PC-9 (cell line): Measurements from ENCODE around the gene CD68. TPM values are rescaled to one million over a fixed set of nuclear protein-coding genes. Genes with fewer than 3 reads are reported as not detected.
A peak's percentile ranks its signal among the peaks of the same experiment; 100 is the strongest.

ENCODE experiments used
- BruUV-seq: library from RNA; stranded (reverse); fragments of 400-500 nt; replicated peaks from 2 replicates; lab custom pipeline; 2021; lab: Mats Ljungman, UMichigan
- CTCF ChIA-PET: fragments of 300-600 bp; sonication (Branson Sonifier 250); formaldehyde crosslinking; loops from one replicate; lab custom pipeline; 2022; ENCODE audit warnings: antibody characterized with exemption; lab: Charles Lee
- POLR2A ChIA-PET: fragments of 300-600 bp; sonication (Branson Sonifier 250); formaldehyde crosslinking; loops from one replicate; lab custom pipeline; 2022; ENCODE audit warnings: antibody characterized with exemption; ENCODE audit not compliant: unreplicated experiment; lab: Charles Lee
- DNase-seq, 2 experiments: peaks; one replicate each; pipeline versions ENCODE4 v3.0.0 to v3.0.0-alpha.2; 2015 to 2022; ENCODE audit warnings: mixed read lengths in 1 of 2
- H2AFZ ChIP-seq: fragments of 200-600 bp; sonication (generic); 2 replicates; pipeline ENCODE4 v1.8.1; 2017; ENCODE audit warnings: antibody characterized with exemption
- H3F3A ChIP-seq: fragments of 200-600 bp; sonication (generic); 2 replicates; pipeline ENCODE4 v1.8.1; 2017; ENCODE audit warnings: antibody characterized with exemption, mild to moderate bottlenecking, low read depth; ENCODE audit not compliant: insufficient read depth
- H3K27ac ChIP-seq: fragments of 200-600 bp; sonication (generic); 2 replicates; pipeline ENCODE4 v1.6.1; 2016; ENCODE audit warnings: mixed run types
- H3K27me3 ChIP-seq: fragments of 200-600 bp; sonication (generic); 2 replicates; pipeline ENCODE4 v1.6.1; 2016; ENCODE audit warnings: low read depth, mixed run types; ENCODE audit not compliant: insufficient read depth
- H3K36me3 ChIP-seq: fragments of 200-600 bp; sonication (generic); 2 replicates; pipeline ENCODE4 v1.6.1; 2016; ENCODE audit warnings: low read depth, mixed run types
- H3K4me1 ChIP-seq: fragments of 200-600 bp; sonication (generic); replicated peaks from 2 replicates; pipeline ENCODE4 v1.6.1; 2016; ENCODE audit warnings: mixed run types; ENCODE audit not compliant: insufficient read depth
- H3K4me2 ChIP-seq: fragments of 200-600 bp; sonication (generic); 2 replicates; pipeline ENCODE4 v1.6.1; 2017; ENCODE audit warnings: mixed run types
- H3K4me3 ChIP-seq: fragments of 200-600 bp; sonication (generic); 2 replicates; pipeline ENCODE4 v1.6.1; 2016; ENCODE audit warnings: mixed run types
- H3K79me2 ChIP-seq: fragments of 200-600 bp; sonication (generic); 2 replicates; pipeline ENCODE4 v1.6.1; 2017; ENCODE audit warnings: low read depth, mixed run types
- H3K9me2 ChIP-seq: fragments of 200-600 bp; sonication (generic); 2 replicates; pipeline ENCODE4 v1.8.1; 2017; ENCODE audit warnings: mild to moderate bottlenecking; ENCODE audit not compliant: insufficient read depth
- H3K9me3 ChIP-seq: fragments of 200-600 bp; sonication (generic); 2 replicates; pipeline ENCODE4 v1.8.1; 2016; ENCODE audit warnings: low read depth; ENCODE audit not compliant: insufficient read depth
- H4K20me1 ChIP-seq: fragments of 200-600 bp; sonication (generic); 2 replicates; pipeline ENCODE4 v1.8.1; 2017; ENCODE audit not compliant: insufficient read depth
- EZH2 ChIP-seq: fragments of 200-600 bp; sonication (generic); IDR thresholded peaks from 2 replicates; pipeline ENCODE4 v1.8.0; 2017; ENCODE audit warnings: antibody characterized with exemption, low read depth
- intact Hi-C: fragments of 100-400 bp; cut with micrococcal nuclease; formaldehyde crosslinking; loops from one replicate; pipeline ENCODE4 v1.10.0; 2022; ENCODE audit not compliant: unreplicated experiment
- total RNA-seq: library from RNA; stranded (reverse); gene quantifications from 2 replicates; pipeline ENCODE4 v1.2.3, GENCODE V29; 2021
- TF ChIP-seq, protein P1 (sequence below): fragments of 200-600 bp; sonication (generic); conservative IDR thresholded peaks from 2 replicates; pipeline ENCODE4 v1.6.1; 2017; ENCODE audit warnings: mixed run types, antibody characterized with exemption, mild to moderate bottlenecking, moderate library complexity

CD68 gene
- total RNA-seq, 1 experiment from 2014 or later, result 37.0 TPM

DNA sequence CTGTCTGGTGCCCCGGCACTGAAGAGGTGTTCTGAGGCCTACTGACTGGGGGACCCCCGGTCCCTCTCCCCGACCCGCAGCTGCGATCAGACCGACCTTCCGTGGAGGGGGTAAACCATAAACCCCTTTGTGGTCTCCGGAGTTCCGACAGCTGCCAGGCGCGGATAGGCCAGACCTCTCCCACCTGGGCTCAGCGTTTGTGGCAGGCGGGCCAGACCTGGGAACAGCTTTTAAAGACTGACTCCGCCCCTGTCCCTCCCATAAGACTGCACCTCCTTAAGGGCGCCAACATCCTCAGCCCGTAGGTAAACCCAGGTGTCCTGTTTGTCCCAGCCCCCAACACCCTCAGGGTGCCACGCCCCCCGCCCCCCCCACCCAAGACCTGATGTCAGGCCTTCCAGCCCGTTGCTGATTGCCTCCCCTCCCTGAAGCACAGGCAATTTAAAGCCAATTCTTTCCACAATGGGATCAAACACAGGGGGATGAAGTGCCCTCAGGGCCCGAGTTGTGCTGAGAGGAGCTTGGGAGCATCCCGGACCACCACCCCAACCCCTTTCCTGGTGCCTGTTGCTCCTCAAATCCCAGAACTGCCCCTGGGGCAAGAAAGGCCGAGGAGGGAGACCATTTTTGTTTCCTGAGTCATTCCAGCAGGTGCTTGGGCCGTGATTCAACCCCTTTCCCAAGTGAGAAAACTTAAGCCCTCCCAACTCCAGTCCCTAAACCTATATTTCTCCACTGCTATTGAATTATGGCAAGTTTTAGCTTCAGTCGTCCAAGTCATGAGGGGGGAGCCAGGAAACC is 10.7 kb downstream of the CD68 start, which contains the start of gene SOX15:
SOX15 (minus strand) TSS at position 204 of the 801 bp plus-strand sequence. CDS start 418 bp downstream, outside the sequence.
- Histone ChIP-seq H3K4me2 (peak within 1 kb of the TSS; percentile 91), H3K27me3 (no peaks in the 10 kb centered on the region), H3K4me1 (peaks cover 39% of the 10 kb centered on the region), H3K79me2 (peaks cover 40% of the 10 kb centered on the region), H4K20me1 (no peaks in the 10 kb centered on the region; the same call in 1 of the 2 replicates), H3K4me3 (peak within 1 kb of the TSS; percentile 83), H3F3A (peaks cover 55% of the 10 kb centered on the region), H3K9me3 (no peaks in the 10 kb centered on the region), H3K9me2 (no peaks in the 10 kb centered on the region), H3K36me3 (no peaks in the 10 kb centered on the region), H2AFZ (peak within 1 kb of the TSS; percentile 60; the same call in 1 of the 2 replicates), H3K27ac (peak within 1 kb of the TSS; percentile 97)
- intact Hi-C loops, result loop anchor here (1.0 to 10.0 kb wide), 9 partner anchors 25 to 545 kb away; partner anchors contain the start of genes CHD3, CYB5D1, KCTD11 and NAA38
- TF ChIP-seq EZH2, result no peak
- TF ChIP-seq, protein P1, sequence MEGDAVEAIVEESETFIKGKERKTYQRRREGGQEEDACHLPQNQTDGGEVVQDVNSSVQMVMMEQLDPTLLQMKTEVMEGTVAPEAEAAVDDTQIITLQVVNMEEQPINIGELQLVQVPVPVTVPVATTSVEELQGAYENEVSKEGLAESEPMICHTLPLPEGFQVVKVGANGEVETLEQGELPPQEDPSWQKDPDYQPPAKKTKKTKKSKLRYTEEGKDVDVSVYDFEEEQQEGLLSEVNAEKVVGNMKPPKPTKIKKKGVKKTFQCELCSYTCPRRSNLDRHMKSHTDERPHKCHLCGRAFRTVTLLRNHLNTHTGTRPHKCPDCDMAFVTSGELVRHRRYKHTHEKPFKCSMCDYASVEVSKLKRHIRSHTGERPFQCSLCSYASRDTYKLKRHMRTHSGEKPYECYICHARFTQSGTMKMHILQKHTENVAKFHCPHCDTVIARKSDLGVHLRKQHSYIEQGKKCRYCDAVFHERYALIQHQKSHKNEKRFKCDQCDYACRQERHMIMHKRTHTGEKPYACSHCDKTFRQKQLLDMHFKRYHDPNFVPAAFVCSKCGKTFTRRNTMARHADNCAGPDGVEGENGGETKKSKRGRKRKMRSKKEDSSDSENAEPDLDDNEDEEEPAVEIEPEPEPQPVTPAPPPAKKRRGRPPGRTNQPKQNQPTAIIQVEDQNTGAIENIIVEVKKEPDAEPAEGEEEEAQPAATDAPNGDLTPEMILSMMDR, result no peak
- no TSS peak for BruUV-seq
- peak; percentile 83 to 88 for DNase-seq
- POLR2A ChIA-PET, result interaction anchor here (0.5 to 1.4 kb wide), 9 partner anchors 11 to 793 kb away, joined by 3 to 18 read pairs (median 5); partner anchors contain the start of genes CD68, CHRNB1, FXR2 and SAT2
- CTCF ChIA-PET, result interaction anchor here (0.6 to 1.4 kb wide), 14 partner anchors 11 to 450 kb away, joined by 3 to 13 read pairs (median 4); partner anchors contain the start of genes CD68, TMEM256, TP53 and WRAP53

DNA sequence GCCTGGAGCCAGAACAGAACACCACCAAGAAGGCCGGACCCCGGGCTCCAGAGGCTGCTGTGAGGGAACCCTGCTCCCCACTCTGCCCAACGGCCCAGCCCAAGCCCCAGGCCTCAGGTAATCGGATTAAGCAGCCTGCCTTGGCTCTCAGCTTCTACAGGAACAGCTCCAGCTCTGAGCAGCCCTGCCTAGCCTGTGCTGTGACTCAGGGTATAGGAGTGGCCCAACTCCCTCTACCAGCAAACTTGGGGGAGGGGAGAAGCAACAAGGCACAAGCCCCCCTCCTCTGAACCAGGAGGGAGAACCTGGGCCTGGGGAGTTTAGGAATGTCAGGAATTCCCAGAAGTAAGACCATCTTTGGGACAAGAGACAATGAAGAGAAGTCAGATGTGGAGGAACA is 11.3 kb downstream of the CD68 start:
- intact Hi-C loops, result loop anchor here (1.0 to 2.0 kb wide), 2 partner anchors 25 to 310 kb away; partner anchors contain the start of gene SLC2A4
- H3K36me3 ChIP-seq, result 0 out of 2 replicates have a peak, but pooled peaks cover 6% of the 10 kb centered on the region
- peak; percentile 64 to 68 for DNase-seq

More for the DNA sequence above, 11.3 kb downstream of the CD68 start:
- no peaks in the 10 kb centered on the region for H3K27me3 ChIP-seq
- no peak overlapping the region for H2AFZ ChIP-seq
- peaks cover 55% of the 10 kb centered on the region for H3F3A ChIP-seq
- CTCF ChIA-PET, result interaction anchor here (0.6 to 0.9 kb wide), 2 partner anchors 16 to 97 kb away, joined by 3 to 13 read pairs; no protein-coding TSS in a partner anchor
- TSS peak; percentile 16 for BruUV-seq
- H3K79me2 ChIP-seq, result peaks cover 34% of the 10 kb centered on the region
- H4K20me1 ChIP-seq, result no peaks in the 10 kb centered on the region; the same call in 1 of the 2 replicates
- POLR2A ChIA-PET, result interaction anchor here (0.6 to 1.4 kb wide), 4 partner anchors 24 to 567 kb away, joined by 3 to 18 read pairs (median 5); partner anchors contain the start of genes FXR2, SAT2 and TP53
- H3K4me1 ChIP-seq, result peaks cover 39% of the 10 kb centered on the region
- peak overlapping the region; percentile 97 for H3K27ac ChIP-seq
- peak overlapping the region; percentile 91 for H3K4me2 ChIP-seq
- no peaks in the 10 kb centered on the region for H3K9me3 ChIP-seq
- TF ChIP-seq, protein P1, result no peak
- TF ChIP-seq EZH2, result no peak
- H3K4me3 ChIP-seq, result peak overlapping the region; percentile 21; the same call in 1 of the 2 replicates
- no peaks in the 10 kb centered on the region for H3K9me2 ChIP-seq
